ENCODE results near the gene PHIP. TPM values are rescaled to one million over a fixed set of nuclear protein-coding genes. Genes with fewer than 3 reads are reported as not detected.
"Not testable (repeated sequence)": the region's sequence is repeated elsewhere in the genome, so short reads cannot be mapped to it uniquely, and the experiment has no call there.

Gene PHIP
- total RNA-seq, 1 donor, result 26.3 TPM

- H3K4me3 ChIP-seq (ENCODE audit: low read depth, low read length), result peak overlapping the region; percentile 65
- no peak for TF ChIP-seq CTCF (IDR thresholded peaks at IDR 0.05; ENCODE audit: insufficient read depth, low read depth, low read length)
- no peak for DNase-seq (ENCODE audit: low read depth)
These were observed 168.0 kb downstream of the PHIP start for GRCh38 chr6:78910010-78910409.

- TF ChIP-seq CTCF (IDR thresholded peaks at IDR 0.05; ENCODE audit: insufficient read depth, low read depth, low read length), result no peak
- DNase-seq (ENCODE audit: low read depth), result peak; percentile 81
- no peak overlapping the region for H3K4me3 ChIP-seq (ENCODE audit: low read depth, low read length)
These were observed 168.7 kb downstream of the PHIP start for GRCh38 chr6:78909391-78909790.

- no peak overlapping the region for H3K4me3 ChIP-seq (ENCODE audit: low read depth, low read length)
- TF ChIP-seq CTCF (IDR thresholded peaks at IDR 0.05; ENCODE audit: insufficient read depth, low read depth, low read length), result no peak
- DNase-seq (ENCODE audit: low read depth), result no peak
These were observed 169.4 kb downstream of the PHIP start for GRCh38 chr6:78908621-78909020.

GRCh38 chr6:78896227-78896626 is 181.8 kb downstream of the PHIP start:
- H3K4me3 ChIP-seq (ENCODE audit: low read depth, low read length), result no peak overlapping the region
- TF ChIP-seq CTCF (IDR thresholded peaks at IDR 0.05; ENCODE audit: insufficient read depth, low read depth, low read length), result no peak

GRCh38 chr6:78889901-78890300 is 188.2 kb downstream of the PHIP start:
- DNase-seq (ENCODE audit: low read depth); H3K4me3 ChIP-seq (ENCODE audit: low read depth, low read length): not testable (repeated sequence)

More at GRCh38 chr6:78896227-78896626, 181.8 kb downstream of the PHIP start:
- DNase-seq (ENCODE audit: low read depth), result no peak

Other genes starting within 250 kb of the PHIP start
- 4.2 and 6.5 TPM in 2 replicates for gene IRAK1BP1, start 210.7 kb downstream of the PHIP start, total RNA-seq
- 23.7 and 30.3 TPM in 2 replicates for gene HMGN3, start 156.4 kb upstream of the PHIP start, total RNA-seq